ENCODE data around the gene GLOD5.

Gene GLOD5

GRCh38 chrX:48776818-48777439, 15.4 kb downstream of the GLOD5 start:
- POLR2A ChIA-PET, result interaction anchor here (1.4 kb wide), 1 partner anchor 121 kb away, joined by 3 read pairs; the partner anchor contains the start of genes PQBP1 and TIMM17B
- Histone ChIP-seq H3K4me1 (ENCODE audit: control insufficient read depth, insufficient read depth, low read length) (no peaks in the 10 kb centered on the region), H3K36me3 (ENCODE audit: control insufficient read depth in 2 of 2, insufficient read depth in 1 of 2, low read length in 2 of 2) (no peaks in the 10 kb centered on the region), H3K4me3 (ENCODE audit: low read depth, low read length) (no peak overlapping the region), H3K9me3 (ENCODE audit: control insufficient read depth, insufficient read depth, low read depth, low read length) (no peaks in the 10 kb centered on the region), H3K27ac (ENCODE audit: extremely low read depth, low read depth, low read length) (no peak overlapping the region)
- TF ChIP-seq SP7 (tag by site-specific recombination; IDR thresholded peaks at IDR 0.05), result no peak
- TF ChIP-seq ZFP37 (tag by site-specific recombination; IDR thresholded peaks at IDR 0.05), result no peak
- TF ChIP-seq ZSCAN16 (tag by site-specific recombination; IDR thresholded peaks at IDR 0.05), result no peak
- TF ChIP-seq ZNF530 (tag by site-specific recombination; IDR thresholded peaks at IDR 0.05; ENCODE audit: low read depth), result no peak
- TF ChIP-seq ZNF621 (tag by site-specific recombination; IDR thresholded peaks at IDR 0.05), result no peak
- TF ChIP-seq ZNF624 (tag by site-specific recombination; IDR thresholded peaks at IDR 0.05), result no peak
- CTCF ChIA-PET, result no interaction called here

- no peak for TF ChIP-seq PRDM1 (tag by site-specific recombination; IDR thresholded peaks at IDR 0.05)
- no peak for TF ChIP-seq ZNF37A (tag by site-specific recombination; IDR thresholded peaks at IDR 0.05)
- TF ChIP-seq ZNF138 (tag by site-specific recombination; IDR thresholded peaks at IDR 0.05; ENCODE audit: borderline replicate concordance), result no peak
- TF ChIP-seq ZNF362 (tag by site-specific recombination; IDR thresholded peaks at IDR 0.05), result no peak
- no peak for TF ChIP-seq ZNF544 (tag by site-specific recombination; IDR thresholded peaks at IDR 0.05)
- TF ChIP-seq SP3 (tag by site-specific recombination; IDR thresholded peaks at IDR 0.05), result no peak
- no peak for TF ChIP-seq ZNF121 (tag by site-specific recombination; IDR thresholded peaks at IDR 0.05)
- TF ChIP-seq PBX3 (CRISPR knock-in tag; IDR thresholded peaks at IDR 0.05), result no peak
- no peak for TF ChIP-seq ZNF837 (tag by site-specific recombination; IDR thresholded peaks at IDR 0.05)
- TF ChIP-seq ZNF704 (tag by site-specific recombination; IDR thresholded peaks at IDR 0.05), result no peak
- no peak for TF ChIP-seq ZFHX2 (tag by site-specific recombination; conservative IDR thresholded peaks at IDR 0.05)
- no peak for TF ChIP-seq KLF17 (tag by site-specific recombination; IDR thresholded peaks at IDR 0.05)
- no peak for TF ChIP-seq ZNF571 (tag by site-specific recombination; IDR thresholded peaks at IDR 0.05)
- TF ChIP-seq ZNF501 (tag by site-specific recombination; IDR thresholded peaks at IDR 0.05), result no peak
- TF ChIP-seq ZNF248 (tag by site-specific recombination; IDR thresholded peaks at IDR 0.05), result no peak
- TF ChIP-seq ZBTB20 (tag by site-specific recombination; IDR thresholded peaks at IDR 0.05), result no peak
- no peak for TF ChIP-seq ZNF202 (tag by site-specific recombination; IDR thresholded peaks at IDR 0.05; ENCODE audit: borderline replicate concordance)
- no peak for TF ChIP-seq ZNF214 (tag by site-specific recombination; IDR thresholded peaks at IDR 0.05; ENCODE audit: borderline replicate concordance)
- TF ChIP-seq ZNF701 (tag by site-specific recombination; IDR thresholded peaks at IDR 0.05), result no peak
- TF ChIP-seq ZFP69B (tag by site-specific recombination; IDR thresholded peaks at IDR 0.05), result no peak
- H3K4me3 ChIP-seq (ENCODE audit: low read depth, low read length), result no peak overlapping the region
- H3K9me3 ChIP-seq (ENCODE audit: control insufficient read depth, insufficient read depth, low read depth, low read length), result no peaks in the 10 kb centered on the region
- CTCF ChIA-PET, result no interaction called here
- POLR2A ChIA-PET, result no interaction called here
- no peaks in the 10 kb centered on the region for H3K36me3 ChIP-seq (ENCODE audit: control insufficient read depth in 2 of 2, insufficient read depth in 1 of 2, low read length in 2 of 2)
- no peak overlapping the region for H3K27ac ChIP-seq (ENCODE audit: extremely low read depth, low read depth, low read length)
- no peaks in the 10 kb centered on the region for H3K4me1 ChIP-seq (ENCODE audit: control insufficient read depth, insufficient read depth, low read length)
Observed at GRCh38 chrX:48779399-48779798, 17.9 kb downstream of the GLOD5 start.

All from HEK293 (cell line).